Activated CD8-positive, alpha-beta memory T cell treated with anti-CD3 and anti-CD28 coated beads, Interleukin-2, amount 10 ng/mL, durations not matched to agents 7 days and 5 days (primary cell): ENCODE results near the gene CAND1. TPM values are rescaled to one million over a fixed set of nuclear protein-coding genes. Genes with fewer than 3 reads are reported as not detected.

Experiments
- ATAC-seq: fragments of 150-1000 bp; cut with Tn5 transposase; one replicate; pipeline ENCODE4 v1.10.0; 2021; ENCODE audit warnings: moderate library complexity
- CTCF ChIA-PET: fragments of 350-600 bp; sonication (Branson Sonifier 250); formaldehyde crosslinking; loops from one replicate; lab custom pipeline; 2021; ENCODE audit warnings: antibody characterized with exemption; lab: Charles Lee
- DNase-seq: peaks from one replicate; pipeline ENCODE4 v3.0.0-alpha.2; 2020
- H3K27ac Mint-ChIP-seq: one replicate; pipeline ENCODE4 v1.8.0; 2021; ENCODE audit warnings: mild to moderate bottlenecking, mixed read lengths
- H3K27me3 Mint-ChIP-seq: one replicate; pipeline ENCODE4 v1.8.0; 2021; ENCODE audit warnings: mixed read lengths
- H3K36me3 Mint-ChIP-seq: one replicate; pipeline ENCODE4 v1.8.0; 2021; ENCODE audit warnings: mild to moderate bottlenecking, mixed read lengths
- H3K4me1 Mint-ChIP-seq: one replicate; pipeline ENCODE4 v1.8.0; 2021; ENCODE audit warnings: mixed read lengths
- H3K4me3 Mint-ChIP-seq: one replicate; pipeline ENCODE4 v1.8.0; 2021; ENCODE audit warnings: mild to moderate bottlenecking, moderate library complexity, mixed read lengths
- H3K9me3 Mint-ChIP-seq: one replicate; pipeline ENCODE4 v1.8.0; 2022; ENCODE audit warnings: low read depth, mixed read lengths
- total RNA-seq, 2 experiments: library from RNA; stranded (reverse); gene quantifications; one replicate each; pipeline ENCODE4 v1.2.3, GENCODE V29; 2021

The CAND1 gene
- total RNA-seq, 2 experiments from 2014 or later, result 150 to 181 TPM

DNA sequence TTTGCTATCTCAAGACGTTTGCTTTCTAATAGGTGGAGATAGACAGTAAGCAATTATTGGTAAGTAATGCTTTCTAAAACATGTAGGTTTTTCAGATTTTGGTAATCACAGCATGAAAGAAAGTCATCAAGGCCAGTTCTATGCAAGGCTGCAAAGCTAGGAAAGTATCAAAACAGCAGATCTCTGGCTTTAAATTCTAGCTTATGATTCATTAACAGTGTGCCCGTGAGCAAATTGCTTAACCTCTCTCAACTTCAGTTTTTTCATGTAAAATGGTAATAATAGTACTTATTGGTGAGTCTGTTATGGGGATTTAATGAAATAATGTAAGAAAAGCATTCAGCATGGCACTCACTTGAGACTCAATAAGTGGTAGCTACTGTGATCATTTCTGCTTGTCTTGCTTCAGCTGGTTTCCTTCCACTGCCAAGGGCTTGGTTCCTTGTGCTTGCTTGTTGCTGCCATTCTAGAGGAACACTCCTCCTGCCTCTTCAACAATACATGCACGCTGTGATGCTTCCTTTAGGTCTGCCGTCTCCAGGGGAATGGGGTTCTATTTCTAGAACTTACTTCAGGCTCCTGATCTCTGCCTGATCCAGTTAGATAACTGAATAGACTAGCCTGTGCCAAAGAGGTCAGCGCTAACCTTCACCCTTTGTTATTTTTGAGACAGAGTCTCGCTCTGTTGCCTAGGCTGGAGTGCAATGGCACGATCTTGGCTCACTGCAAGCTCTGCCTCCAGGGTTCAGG lies 88.4 kb downstream of the CAND1 start:
- no peaks in the 10 kb centered on the region for H3K27me3 Mint-ChIP-seq
- H3K4me3 Mint-ChIP-seq, result no peak overlapping the region
- H3K4me1 Mint-ChIP-seq, result peaks cover 20% of the 10 kb centered on the region
- H3K27ac Mint-ChIP-seq, result no peak overlapping the region
- peaks cover 4% of the 10 kb centered on the region for H3K36me3 Mint-ChIP-seq
- ATAC-seq, result no peak
- no peaks in the 10 kb centered on the region for H3K9me3 Mint-ChIP-seq
- CTCF ChIA-PET, result interaction anchor here (2.6 kb wide), 1 partner anchor 585 kb away, joined by 27 read pairs; no protein-coding TSS in a partner anchor
- no peak for DNase-seq

DNA sequence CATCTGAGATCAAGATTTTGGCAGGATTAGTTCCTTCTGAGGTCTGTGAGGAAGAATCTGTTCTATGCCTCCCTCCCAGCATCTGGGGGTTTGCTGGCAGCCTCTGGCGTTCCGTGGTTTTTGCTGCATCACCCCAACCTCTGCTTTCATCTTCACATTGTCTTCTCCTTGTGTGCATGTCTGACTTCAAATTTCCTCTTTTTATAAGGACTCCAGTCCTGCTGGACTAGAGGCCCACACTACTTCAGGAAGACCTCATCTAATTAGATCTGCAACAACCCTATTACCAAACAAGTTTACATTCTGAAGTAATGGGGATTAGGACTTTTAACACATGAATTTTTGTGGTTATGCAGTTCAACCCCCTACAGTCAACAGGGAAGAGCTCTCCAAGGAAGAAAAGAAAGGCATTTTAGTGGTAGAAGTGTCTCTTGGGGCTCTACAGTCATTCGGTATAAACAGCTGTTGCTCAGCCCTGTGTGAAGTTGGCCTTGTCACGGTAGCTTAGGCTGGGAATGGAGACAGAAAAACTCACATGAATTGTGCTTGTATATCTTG lies 89.7 kb downstream of the CAND1 start:
- CTCF ChIA-PET, result interaction anchor here (1.0 to 1.1 kb wide), 2 partner anchors 10 to 589 kb away, joined by 3 read pairs; no protein-coding TSS in a partner anchor
- DNase-seq, result no peak
- no peak overlapping the region for H3K4me3 Mint-ChIP-seq
- peaks cover 2% of the 10 kb centered on the region for H3K36me3 Mint-ChIP-seq
- peaks cover 12% of the 10 kb centered on the region for H3K4me1 Mint-ChIP-seq
- H3K9me3 Mint-ChIP-seq, result no peaks in the 10 kb centered on the region
- no peak overlapping the region for H3K27ac Mint-ChIP-seq
- ATAC-seq, result no peak
- no peaks in the 10 kb centered on the region for H3K27me3 Mint-ChIP-seq

GRCh38 chr12:67362526-67362925 lies 93.4 kb downstream of the CAND1 start:
- CTCF ChIA-PET, result interaction anchor here (0.7 to 1.9 kb wide), 4 partner anchors 8 to 580 kb away, joined by 3 to 6 read pairs (median 4); no protein-coding TSS in a partner anchor
- Mint-ChIP-seq H3K27ac (no peak overlapping the region), H3K9me3 (no peaks in the 10 kb centered on the region), H3K27me3 (no peaks in the 10 kb centered on the region), H3K36me3 (peaks cover 2% of the 10 kb centered on the region), H3K4me3 (no peak overlapping the region), H3K4me1 (no peaks in the 10 kb centered on the region)
- ATAC-seq (no peak), DNase-seq (no peak)

DNA sequence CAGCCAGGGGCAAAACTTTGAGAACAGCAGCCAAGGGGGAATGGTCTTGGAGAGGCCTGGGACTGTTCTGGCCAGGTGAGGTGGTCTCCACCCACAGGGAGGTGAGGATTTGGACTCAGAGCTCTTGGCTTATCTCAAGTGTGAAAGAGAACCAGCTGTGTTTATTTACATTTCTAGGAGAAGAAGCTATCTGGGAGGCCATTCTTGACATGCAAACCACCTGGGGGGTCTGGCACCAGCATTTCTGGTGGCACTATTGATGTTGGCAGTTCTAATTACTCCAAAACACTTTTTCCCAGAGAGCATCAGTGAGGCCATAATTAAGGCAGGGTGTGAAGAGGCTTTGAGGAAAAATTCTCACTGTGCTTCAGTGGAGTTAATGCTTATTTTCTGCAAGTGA lies 95.1 kb downstream of the CAND1 start:
- Mint-ChIP-seq H3K4me3 (no peak overlapping the region), H3K27ac (no peak overlapping the region), H3K9me3 (no peaks in the 10 kb centered on the region), H3K4me1 (no peaks in the 10 kb centered on the region), H3K27me3 (no peaks in the 10 kb centered on the region), H3K36me3 (peaks cover 2% of the 10 kb centered on the region)
- CTCF ChIA-PET, result interaction anchor here (1.0 to 1.9 kb wide), 2 partner anchors 10 to 575 kb away, joined by 3 to 6 read pairs; no protein-coding TSS in a partner anchor
- no peak for ATAC-seq
- DNase-seq, result no peak

GRCh38 chr12:67365131-67365530 lies 96.0 kb downstream of the CAND1 start:
- H3K9me3 Mint-ChIP-seq, result no peaks in the 10 kb centered on the region
- no peak for DNase-seq
- no peaks in the 10 kb centered on the region for H3K27me3 Mint-ChIP-seq
- H3K36me3 Mint-ChIP-seq, result peaks cover 2% of the 10 kb centered on the region
- H3K4me3 Mint-ChIP-seq, result no peak overlapping the region
- no peaks in the 10 kb centered on the region for H3K4me1 Mint-ChIP-seq
- no peak overlapping the region for H3K27ac Mint-ChIP-seq
- CTCF ChIA-PET, result interaction anchor here (1.0 kb wide), 1 partner anchor 574 kb away, joined by 3 read pairs; no protein-coding TSS in a partner anchor
- ATAC-seq, result no peak

DNA sequence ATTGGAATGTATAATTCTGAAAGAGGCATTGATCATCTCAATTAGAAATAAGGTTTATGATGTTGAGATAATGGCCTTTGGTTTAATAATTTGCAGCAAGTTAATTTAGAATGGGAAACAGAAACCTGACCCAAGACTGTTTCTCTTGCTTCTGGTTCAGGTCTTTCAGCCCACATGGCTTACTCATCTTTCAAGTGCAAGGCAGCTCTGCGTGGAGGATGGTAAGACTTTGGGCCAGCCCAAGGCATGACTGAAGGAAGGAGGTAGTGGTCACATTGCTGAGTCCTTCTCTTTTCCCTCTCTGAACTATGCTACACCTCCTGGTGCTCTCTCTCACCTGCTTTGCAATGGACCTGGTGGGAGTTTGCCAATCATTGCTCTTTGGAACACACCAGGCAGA lies 98.7 kb downstream of the CAND1 start:
- ATAC-seq (no peak), DNase-seq (no peak)
- Mint-ChIP-seq H3K27me3 (no peaks in the 10 kb centered on the region), H3K36me3 (peaks cover 6% of the 10 kb centered on the region), H3K9me3 (peaks cover 3% of the 10 kb centered on the region), H3K4me1 (no peaks in the 10 kb centered on the region), H3K27ac (no peak overlapping the region), H3K4me3 (no peak overlapping the region)
- CTCF ChIA-PET, result no interaction called here
